ENCODE results near the gene ZNF506.
"Not testable (repeated sequence)": the region's sequence is repeated elsewhere in the genome, so short reads cannot be mapped to it uniquely, and the experiment has no call there.

ZNF506 gene

GRCh38 chr19:19778666-19779065 is 42.9 kb downstream of the ZNF506 start:
- DNase-seq (ENCODE audit: low spot score): no peak

GRCh38 chr19:19777692-19778091 is 43.9 kb downstream of the ZNF506 start:
- no peak for DNase-seq (ENCODE audit: low spot score)

- peak; percentile 99 for DNase-seq (ENCODE audit: low spot score)
Measured at GRCh38 chr19:19776206-19777008, 45.1 kb downstream of the ZNF506 start.

- DNase-seq (ENCODE audit: low spot score): peak; percentile 11
Measured at GRCh38 chr19:19775891-19776205, 45.7 kb downstream of the ZNF506 start.

- DNase-seq (ENCODE audit: low spot score): no peak
Measured at GRCh38 chr19:19774354-19775033, 47.1 kb downstream of the ZNF506 start.

- DNase-seq (ENCODE audit: low spot score): not testable (repeated sequence)
Measured at GRCh38 chr19:19771963-19772362, 49.6 kb downstream of the ZNF506 start.

- not testable (repeated sequence) for DNase-seq (ENCODE audit: low spot score)
Measured at GRCh38 chr19:19769971-19770370, 51.6 kb downstream of the ZNF506 start.

GRCh38 chr19:19758164-19758563 is 63.4 kb downstream of the ZNF506 start:
- no peak for DNase-seq (ENCODE audit: low spot score)

- DNase-seq (ENCODE audit: low spot score): no peak
Measured at GRCh38 chr19:19752760-19753403, 68.7 kb downstream of the ZNF506 start.

GRCh38 chr19:19751846-19752245 is 69.7 kb downstream of the ZNF506 start:
- DNase-seq (ENCODE audit: low spot score): no peak

- no peak for DNase-seq (ENCODE audit: low spot score)
Measured at GRCh38 chr19:19750842-19751790, 70.4 kb downstream of the ZNF506 start.

- no peak for DNase-seq (ENCODE audit: low spot score)
Measured at GRCh38 chr19:19749908-19750841, 71.4 kb downstream of the ZNF506 start.

- DNase-seq (ENCODE audit: low spot score): no peak
Measured at GRCh38 chr19:19749117-19749907, 72.2 kb downstream of the ZNF506 start.

GRCh38 chr19:19748249-19748938 is 73.2 kb downstream of the ZNF506 start:
- no peak for DNase-seq (ENCODE audit: low spot score)

- DNase-seq (ENCODE audit: low spot score): no peak
Measured at GRCh38 chr19:19747357-19748220, 74.0 kb downstream of the ZNF506 start.

- DNase-seq (ENCODE audit: low spot score): no peak
Measured at GRCh38 chr19:19746286-19747213, 75.0 kb downstream of the ZNF506 start.
